Limb (tissue), 2 donors: ENCODE results near the gene USO1.
"Not testable (repeated sequence)": the region's sequence is repeated elsewhere in the genome, so short reads cannot be mapped to it uniquely, and the experiment has no call there.

Experiments
- DNase-seq, 2 donors: peaks; one replicate each; pipeline ENCODE4 v3.0.0-alpha.2; 2016; ENCODE audit errors: extremely low spot score in 2 of 2

Gene USO1

GRCh38 chr4:75745721-75746199, 21.4 kb downstream of the USO1 start:
- no peak for DNase-seq

DNA sequence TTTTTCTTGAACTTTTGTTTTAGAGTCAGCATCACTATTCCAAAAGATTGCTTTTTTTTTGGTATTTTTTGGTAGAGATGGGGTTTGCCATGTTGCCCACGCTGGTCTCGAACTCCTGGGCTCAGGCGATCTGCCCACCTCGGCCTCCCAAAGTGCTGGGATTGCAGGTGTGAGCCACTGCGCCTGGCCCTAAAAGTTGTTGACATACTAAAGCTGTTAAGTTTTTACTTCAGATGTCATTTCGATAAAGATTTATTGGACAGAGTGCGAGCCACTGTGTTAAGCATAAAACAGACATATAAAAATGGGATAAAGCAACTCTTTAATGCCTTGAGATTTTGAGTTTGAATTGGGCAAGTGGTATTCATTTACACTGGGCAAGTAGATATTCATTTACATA, 28.3 kb downstream of the USO1 start:
- no peak for DNase-seq

DNA sequence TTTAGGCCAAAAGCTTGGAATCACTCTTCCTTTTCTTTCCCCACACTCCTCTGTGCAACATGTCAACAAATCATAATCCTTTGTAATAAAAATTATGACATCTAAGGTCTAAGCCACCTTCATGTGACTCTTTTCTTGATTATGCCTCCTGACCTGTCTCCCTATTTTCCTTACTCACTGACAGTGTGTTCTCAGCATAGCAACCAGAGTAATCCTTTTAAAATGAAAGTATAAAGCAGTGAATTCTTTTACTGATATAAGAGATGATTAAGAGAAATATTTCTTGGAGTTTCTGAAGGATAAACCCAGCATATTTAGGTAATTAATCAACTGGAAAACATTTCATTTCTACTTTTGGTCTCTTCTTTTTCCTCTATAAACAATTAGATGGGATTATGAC, 44.7 kb downstream of the USO1 start:
- no peak for DNase-seq

- DNase-seq: no peak
Measured at GRCh38 chr4:75771607-75772006, 47.2 kb downstream of the USO1 start.

DNA sequence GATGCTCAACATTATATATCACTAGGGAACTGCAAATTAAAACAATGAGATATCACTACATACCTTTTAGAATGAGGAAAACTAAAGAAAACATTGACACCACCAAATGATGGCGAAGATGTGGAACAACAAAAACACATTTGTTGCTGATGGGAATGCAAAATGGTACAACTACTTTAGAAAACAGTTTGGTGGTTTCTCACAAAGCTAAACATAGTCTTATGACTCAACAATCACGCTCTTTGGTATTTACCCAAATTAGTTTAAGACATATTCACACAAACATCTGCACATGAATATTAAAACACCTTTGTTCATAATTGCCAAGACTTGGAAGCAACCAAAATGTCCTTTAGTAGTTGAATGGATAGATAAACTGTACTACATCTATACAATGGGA, 53.2 kb downstream of the USO1 start:
- DNase-seq: no peak

GRCh38 chr4:75779105-75779757, 54.9 kb downstream of the USO1 start:
- DNase-seq: no peak

- DNase-seq: no peak
Measured at GRCh38 chr4:75781305-75781704, 56.9 kb downstream of the USO1 start.

DNA sequence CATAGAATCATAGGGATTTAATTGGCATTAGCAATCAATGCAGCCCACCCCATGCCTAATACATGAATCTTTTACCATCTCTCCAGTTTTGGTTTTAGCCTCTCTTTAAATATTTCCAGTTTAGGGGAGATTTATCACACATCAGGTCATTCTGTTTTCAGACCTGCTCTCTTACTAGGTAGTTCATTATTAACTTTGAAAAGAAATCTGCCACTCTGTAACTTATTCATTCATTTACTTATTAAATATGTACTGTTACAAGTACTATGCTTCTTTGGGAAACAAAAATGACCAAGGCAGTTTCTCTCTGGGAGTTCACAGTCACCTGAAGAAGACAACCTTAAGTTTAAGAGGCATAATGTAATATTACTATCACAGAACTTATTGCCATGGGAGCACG, 62.1 kb downstream of the USO1 start:
- DNase-seq: no peak

DNA sequence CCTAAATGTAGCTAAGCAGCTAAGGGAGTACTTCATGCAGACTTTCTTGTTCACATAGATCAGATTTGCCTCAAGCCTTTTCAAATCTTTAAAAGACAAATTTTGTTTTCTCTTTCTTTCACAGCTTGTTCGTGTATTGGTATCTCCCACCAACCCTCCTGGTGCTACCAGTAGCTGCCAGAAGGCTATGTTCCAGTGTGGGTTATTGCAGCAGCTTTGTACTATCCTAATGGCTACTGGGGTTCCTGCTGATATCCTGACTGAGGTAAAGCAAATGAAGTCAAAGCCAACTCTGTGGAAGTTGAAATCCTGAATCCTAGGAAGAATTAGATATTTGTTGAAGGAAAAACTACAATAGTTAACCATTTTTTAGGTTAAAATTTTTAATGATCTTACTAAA, 62.6 kb downstream of the USO1 start:
- no peak for DNase-seq

DNA sequence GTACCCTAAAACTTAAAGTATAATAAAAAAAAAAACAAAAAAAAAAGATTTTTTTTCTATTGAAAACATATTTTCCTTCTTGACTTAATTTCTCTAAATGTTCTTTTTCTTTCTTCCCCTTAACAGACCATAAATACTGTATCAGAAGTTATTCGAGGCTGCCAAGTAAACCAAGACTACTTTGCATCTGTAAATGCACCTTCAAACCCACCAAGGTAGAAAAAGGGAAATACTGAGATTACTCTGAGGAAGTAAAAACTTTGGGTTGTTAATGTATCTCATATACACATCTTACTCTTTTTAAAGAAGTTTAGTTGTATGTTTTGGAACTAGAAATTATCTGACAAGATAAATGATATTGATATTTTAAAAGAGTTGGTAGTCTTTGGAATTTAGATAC, 65.6 kb downstream of the USO1 start:
- no peak for DNase-seq

DNA sequence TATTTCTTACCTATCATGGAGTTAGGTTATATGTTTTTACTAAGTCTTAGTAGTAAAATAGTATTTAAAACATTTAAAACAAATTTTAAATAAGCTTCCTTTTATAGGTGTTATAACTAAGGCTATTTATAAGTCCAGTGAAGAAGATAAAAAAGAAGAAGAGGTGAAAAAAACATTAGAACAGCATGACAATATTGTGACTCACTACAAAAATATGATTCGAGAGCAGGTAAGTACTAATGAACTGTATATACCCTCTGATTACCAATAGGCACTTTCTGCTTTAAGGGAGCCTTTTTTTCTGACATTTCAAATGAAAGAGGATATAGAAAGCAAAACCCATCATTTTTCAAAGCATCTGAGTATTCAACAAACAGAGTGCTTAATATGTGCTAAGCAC, 76.6 kb downstream of the USO1 start:
- DNase-seq: no peak

DNA sequence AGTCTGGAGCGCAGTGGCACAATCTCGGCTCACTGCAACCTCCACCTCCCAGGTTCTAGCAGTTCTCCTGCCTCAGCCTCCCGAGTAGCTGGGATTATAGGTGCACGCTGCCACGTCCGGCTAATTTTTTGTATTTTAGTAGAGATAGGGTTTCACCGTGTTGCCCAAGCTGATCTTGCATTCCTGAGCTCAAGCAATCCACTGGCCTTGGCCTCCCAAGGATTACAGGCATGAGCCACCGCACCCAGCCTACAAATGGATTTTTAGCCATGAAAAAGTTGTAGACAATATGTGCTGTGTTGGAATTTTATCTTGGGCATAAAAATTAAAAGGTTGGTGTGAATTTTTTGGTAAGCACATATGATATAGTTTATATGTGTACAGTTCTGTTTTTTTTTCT, 81.7 kb downstream of the USO1 start:
- not testable (repeated sequence) for DNase-seq

- no peak for DNase-seq
Measured at GRCh38 chr4:75817901-75818300, 93.5 kb downstream of the USO1 start.

- no peak for DNase-seq
Measured at GRCh38 chr4:75819121-75819520, 94.7 kb downstream of the USO1 start.

DNA sequence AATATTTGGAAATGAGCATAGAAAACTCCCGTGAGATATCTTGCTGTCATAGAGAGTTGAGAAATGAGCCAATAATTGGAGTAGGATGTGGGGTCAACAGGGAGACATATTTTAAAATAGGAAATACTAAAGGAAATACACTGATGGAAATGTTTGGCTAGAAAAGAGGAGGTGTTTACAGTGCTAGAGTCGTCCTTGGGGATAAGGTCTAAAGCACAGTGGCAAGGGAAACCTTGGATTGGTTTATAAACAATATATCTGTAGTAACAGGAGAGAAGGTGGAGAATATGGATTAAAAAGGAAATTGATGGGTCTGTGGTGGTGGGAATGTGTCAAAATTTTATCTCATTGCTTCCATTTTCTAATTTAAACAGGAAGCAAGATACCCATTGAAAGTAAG, 95.8 kb downstream of the USO1 start:
- DNase-seq: no peak

- DNase-seq: no peak
Measured at GRCh38 chr4:75820676-75821075, 96.3 kb downstream of the USO1 start.

DNA sequence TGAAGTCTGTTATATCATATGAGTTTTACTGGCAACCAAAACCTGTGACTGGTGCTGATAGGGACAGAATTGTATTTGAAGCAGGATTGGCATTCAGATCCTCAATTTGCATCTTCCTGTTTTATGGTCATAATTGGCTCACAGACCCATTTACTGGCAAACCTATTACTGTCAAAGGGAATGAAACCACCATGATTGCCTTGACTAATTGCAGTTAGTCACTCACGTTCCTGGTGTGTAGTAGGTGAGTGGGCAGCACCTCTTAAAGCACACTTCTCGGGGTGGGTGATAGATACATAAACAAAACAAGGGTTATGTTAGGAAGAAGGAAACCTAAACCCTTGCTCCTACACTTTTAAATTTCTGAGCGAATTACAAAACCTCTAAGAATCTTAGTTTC, 96.8 kb downstream of the USO1 start:
- DNase-seq: no peak

DNA sequence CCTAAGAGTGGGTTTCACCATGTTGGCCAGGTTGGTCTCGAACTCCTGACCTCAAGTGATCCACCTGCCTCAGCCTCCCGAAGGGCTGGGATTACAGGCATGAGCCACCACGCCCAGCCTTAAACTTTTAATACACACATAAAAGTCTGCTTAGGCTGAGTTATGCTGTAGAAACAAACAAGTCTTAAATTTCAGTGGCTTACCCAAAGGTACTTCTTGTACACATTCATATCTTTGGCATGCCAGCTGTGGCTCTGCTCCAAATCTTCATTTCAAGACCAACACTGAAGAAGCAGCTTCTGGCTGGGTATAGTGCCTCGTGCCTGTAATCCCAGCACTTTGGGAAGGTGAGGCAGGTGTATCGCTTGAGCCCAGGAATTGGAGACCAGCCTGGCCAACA, 97.6 kb downstream of the USO1 start:
- no peak for DNase-seq

DNA sequence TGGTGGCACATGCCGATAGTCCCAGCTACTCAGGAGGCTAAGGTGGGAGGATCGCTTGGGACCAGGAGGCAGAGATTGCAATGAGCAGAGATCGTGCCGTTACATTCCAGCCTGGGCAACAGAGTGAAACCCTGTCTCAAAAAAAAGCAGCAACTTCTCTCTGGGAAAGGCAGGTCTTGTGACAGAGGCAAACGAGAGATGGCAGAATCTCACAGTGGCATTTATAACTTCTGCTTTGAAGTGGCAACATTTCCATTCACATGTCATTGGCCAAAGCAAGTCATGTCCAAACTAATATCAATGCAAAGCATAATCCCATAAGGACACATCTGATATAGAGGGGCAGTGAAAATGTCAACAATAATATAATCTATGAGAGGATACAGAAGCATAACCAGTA, 98.0 kb downstream of the USO1 start:
- DNase-seq: no peak

- no peak for DNase-seq
Measured at GRCh38 chr4:75823812-75824211, 99.4 kb downstream of the USO1 start.

GRCh38 chr4:75830906-75831305, 106.5 kb downstream of the USO1 start:
- no peak for DNase-seq

DNA sequence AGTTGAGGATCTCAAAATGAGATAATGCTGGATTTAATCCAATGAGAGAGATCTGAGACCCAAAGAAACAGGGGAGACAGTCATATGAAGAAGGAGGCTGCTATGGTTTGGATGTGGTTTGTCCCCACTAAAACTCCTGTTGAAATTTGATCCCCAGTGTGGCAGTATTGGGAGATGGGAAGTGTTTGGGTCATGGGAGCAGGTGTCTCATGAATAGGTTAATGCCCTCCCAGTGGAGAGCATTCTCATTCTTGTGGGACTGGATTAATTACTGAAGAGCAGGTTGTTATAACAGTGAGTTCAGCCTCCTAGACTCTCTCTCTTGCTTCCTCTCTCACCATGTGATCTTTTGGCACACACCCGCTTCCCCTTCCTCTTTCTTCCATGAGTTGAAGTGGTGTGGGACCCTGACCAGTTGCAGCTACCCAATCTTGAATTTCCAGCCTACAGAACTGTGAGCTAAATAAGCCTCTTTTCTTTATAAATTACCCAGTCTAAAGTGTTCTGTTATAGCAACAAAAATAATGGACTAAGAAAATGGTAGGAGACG, 107.6 kb downstream of the USO1 start:
- no peak for DNase-seq

DNA sequence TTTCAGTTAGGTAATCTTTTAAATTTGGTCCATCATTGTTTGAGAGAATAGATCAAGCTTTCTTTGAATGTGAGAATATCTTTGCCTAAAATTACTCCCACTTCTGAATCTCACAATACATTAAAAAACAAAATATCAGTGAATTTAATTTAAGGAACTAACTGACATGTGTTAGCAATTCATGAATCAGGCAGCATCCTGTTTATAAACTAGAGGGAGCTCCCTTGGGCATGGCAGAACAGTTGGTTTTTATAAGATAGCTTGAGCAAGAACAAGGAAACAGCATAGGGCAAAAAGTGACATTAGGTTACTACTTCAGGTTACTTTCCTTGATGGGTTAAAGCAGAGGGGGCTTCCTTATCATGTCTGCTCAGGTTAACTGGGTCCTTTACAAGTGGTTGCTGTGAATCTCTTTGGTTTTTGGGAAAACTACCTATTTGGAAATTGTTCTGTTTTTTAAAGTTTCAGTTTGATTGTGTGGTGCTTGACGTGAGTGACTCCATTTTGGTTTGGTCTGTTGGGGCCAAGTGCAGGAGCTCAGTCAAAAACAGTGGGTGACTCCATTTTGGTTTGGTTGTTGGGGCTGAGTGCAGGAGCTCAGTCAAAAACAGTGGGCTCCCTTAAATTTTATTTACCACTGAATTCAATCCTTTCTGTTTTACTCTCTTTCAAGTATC, 109.9 kb downstream of the USO1 start:
- no peak for DNase-seq
